ENCODE measurements around the gene CPSF3.

DNA sequence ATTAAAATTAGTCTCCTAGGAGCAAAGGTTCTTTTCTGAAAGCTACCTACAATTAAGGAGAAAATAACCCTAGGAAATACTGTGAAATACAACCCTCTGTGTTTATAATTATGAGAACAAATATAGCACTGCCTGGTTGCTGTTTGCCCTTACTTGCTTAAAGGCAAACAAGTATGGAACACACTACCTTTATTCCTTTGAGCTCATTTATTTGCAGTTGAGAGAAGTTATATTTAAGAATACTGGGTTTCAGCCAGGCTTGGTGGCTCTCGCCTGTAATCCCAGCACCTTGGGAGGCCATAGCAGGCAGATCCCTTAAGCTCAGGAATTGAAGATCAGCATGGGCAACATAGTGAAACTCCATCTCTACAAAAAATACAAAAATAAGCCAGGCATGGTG lies 27.8 kb downstream of the CPSF3 start:
- TF ChIP-seq BHLHE40 (IDR thresholded peaks at IDR 0.05; ENCODE audit: borderline replicate concordance) (no peak), ELF4 (IDR thresholded peaks at IDR 0.05) (no peak), CTBP1 (IDR thresholded peaks at IDR 0.05; ENCODE audit: borderline replicate concordance) (no peak), NFRKB (IDR thresholded peaks at IDR 0.05) (no peak), SP1 (IDR thresholded peaks at IDR 0.05) (no peak), L3MBTL2 (conservative IDR thresholded peaks at IDR 0.05) (no peak), TARDBP (IDR thresholded peaks at IDR 0.05) (no peak), FOXK2 (IDR thresholded peaks at IDR 0.05) (no peak), SUZ12 (IDR thresholded peaks at IDR 0.05) (no peak), FOXM1 (IDR thresholded peaks at IDR 0.05; ENCODE audit: borderline replicate concordance) (no peak)

Data from HEK293T (cell line).